Middle frontal gyrus (tissue), 1 donor: ENCODE measurements around the gene CCR4.
"Not testable (repeated sequence)": the region's sequence is repeated elsewhere in the genome, so short reads cannot be mapped to it uniquely, and the experiment has no call there.

ENCODE experiments used
- DNase-seq: peaks from one replicate; pipeline ENCODE4 v3.0.0-alpha.2; 2015; ENCODE audit warnings: low spot score; ENCODE audit errors: extremely low spot score

The CCR4 gene

GRCh38 chr3:32978331-32978730 lies 26.9 kb downstream of the CCR4 start:
- DNase-seq = no peak

GRCh38 chr3:32983124-32983523 lies 31.7 kb downstream of the CCR4 start:
- no peak for DNase-seq

GRCh38 chr3:32984918-32985317 lies 33.5 kb downstream of the CCR4 start:
- DNase-seq = not testable (repeated sequence)

- DNase-seq = no peak
Observed at GRCh38 chr3:32989171-32989570, 37.7 kb downstream of the CCR4 start.

- DNase-seq = no peak
Observed at GRCh38 chr3:32990116-32990515, 38.7 kb downstream of the CCR4 start.

GRCh38 chr3:32991781-32992180 lies 40.3 kb downstream of the CCR4 start:
- DNase-seq = no peak

GRCh38 chr3:32992310-32992686 lies 40.9 kb downstream of the CCR4 start:
- no peak for DNase-seq

GRCh38 chr3:32994045-32994444 lies 42.6 kb downstream of the CCR4 start:
- no peak for DNase-seq

- DNase-seq = no peak
Observed at GRCh38 chr3:32995098-32995497, 43.7 kb downstream of the CCR4 start.

- no peak for DNase-seq
Observed at GRCh38 chr3:32996048-32996754, 44.8 kb downstream of the CCR4 start.

- no peak for DNase-seq
Observed at GRCh38 chr3:32996755-32997091, 45.3 kb downstream of the CCR4 start.

- no peak for DNase-seq
Observed at GRCh38 chr3:32998631-32999451, 47.4 kb downstream of the CCR4 start.

GRCh38 chr3:33000691-33001385 lies 49.4 kb downstream of the CCR4 start:
- no peak for DNase-seq

GRCh38 chr3:33001889-33002288 lies 50.4 kb downstream of the CCR4 start:
- no peak for DNase-seq

- DNase-seq = no peak
Observed at GRCh38 chr3:33003308-33003707, 51.9 kb downstream of the CCR4 start.

GRCh38 chr3:33004205-33004604 lies 52.8 kb downstream of the CCR4 start:
- DNase-seq = no peak

GRCh38 chr3:33004961-33005360 lies 53.5 kb downstream of the CCR4 start:
- DNase-seq = no peak
